Bone marrow (tissue), 2 donors: ENCODE measurements around the gene RAD51B.
"Not testable (repeated sequence)": the region's sequence is repeated elsewhere in the genome, so short reads cannot be mapped to it uniquely, and the experiment has no call there.

Source experiments
- DNase-seq, 2 donors: peaks; one replicate each; lab custom pipeline; 2025; lab: John Stamatoyannopoulos, UW

RAD51B gene

GRCh38 chr14:68749487-68750475 lies 930.2 kb downstream of the RAD51B start:
- no peak for DNase-seq

- no peak for DNase-seq
These were observed 932.9 kb downstream of the RAD51B start for GRCh38 chr14:68752271-68753006.

GRCh38 chr14:68753690-68754089 lies 934.1 kb downstream of the RAD51B start:
- no peak for DNase-seq

GRCh38 chr14:68755016-68755353 lies 935.4 kb downstream of the RAD51B start:
- no peak for DNase-seq

GRCh38 chr14:68756000-68756481 lies 936.5 kb downstream of the RAD51B start:
- DNase-seq, result no peak

GRCh38 chr14:68756734-68757133 lies 937.2 kb downstream of the RAD51B start:
- no peak for DNase-seq

GRCh38 chr14:68757618-68758081 lies 938.1 kb downstream of the RAD51B start:
- peak in 1 of 2 donors; percentile 98 for DNase-seq

- no peak for DNase-seq
These were observed 938.7 kb downstream of the RAD51B start for GRCh38 chr14:68758301-68758700.

GRCh38 chr14:68759017-68759560 lies 939.5 kb downstream of the RAD51B start:
- no peak for DNase-seq

- no peak for DNase-seq
These were observed 940.4 kb downstream of the RAD51B start for GRCh38 chr14:68759937-68760336.

GRCh38 chr14:68760761-68761160 lies 941.2 kb downstream of the RAD51B start:
- no peak for DNase-seq

GRCh38 chr14:68761391-68761790 lies 941.8 kb downstream of the RAD51B start:
- no peak for DNase-seq

DNA sequence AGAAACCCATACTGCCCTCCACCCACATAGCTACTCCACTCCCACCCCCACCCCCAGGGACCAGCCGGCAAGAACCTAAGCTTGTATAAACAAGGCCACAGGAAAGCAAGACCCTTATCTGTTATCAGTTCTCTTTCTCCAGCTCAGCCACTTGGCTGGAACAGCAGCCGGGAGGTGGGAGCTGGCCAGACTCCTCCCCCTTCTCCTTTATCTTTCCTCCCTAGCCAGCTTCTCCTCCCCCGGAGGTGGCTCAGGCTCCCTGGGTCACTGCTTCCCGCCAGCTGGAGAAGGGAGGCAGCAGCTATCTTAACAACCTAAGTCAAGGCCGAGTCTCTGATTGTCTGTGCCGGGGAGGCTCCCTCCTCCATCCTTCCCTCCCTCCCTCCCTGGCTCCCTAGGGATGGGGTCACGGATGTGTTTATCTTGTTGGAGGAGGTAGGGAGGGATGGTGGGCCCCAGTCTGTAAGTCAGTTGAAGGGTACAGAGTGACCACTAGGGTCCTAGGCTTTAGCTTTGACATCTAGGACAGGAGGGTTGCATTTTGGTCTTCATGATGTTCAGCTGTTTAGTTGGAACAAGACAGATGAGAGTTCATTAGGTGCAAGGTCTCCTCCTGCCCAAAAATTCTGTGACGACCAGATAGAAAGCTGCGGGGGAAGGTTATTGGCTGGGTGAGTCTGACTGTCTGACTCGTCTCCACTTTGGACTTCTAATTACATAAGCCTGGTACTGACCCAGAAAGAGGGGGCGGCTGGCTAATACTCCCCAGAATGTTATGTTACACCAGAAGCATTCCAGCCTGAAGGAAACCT lies 943.6 kb downstream of the RAD51B start:
- DNase-seq, result no peak

DNA sequence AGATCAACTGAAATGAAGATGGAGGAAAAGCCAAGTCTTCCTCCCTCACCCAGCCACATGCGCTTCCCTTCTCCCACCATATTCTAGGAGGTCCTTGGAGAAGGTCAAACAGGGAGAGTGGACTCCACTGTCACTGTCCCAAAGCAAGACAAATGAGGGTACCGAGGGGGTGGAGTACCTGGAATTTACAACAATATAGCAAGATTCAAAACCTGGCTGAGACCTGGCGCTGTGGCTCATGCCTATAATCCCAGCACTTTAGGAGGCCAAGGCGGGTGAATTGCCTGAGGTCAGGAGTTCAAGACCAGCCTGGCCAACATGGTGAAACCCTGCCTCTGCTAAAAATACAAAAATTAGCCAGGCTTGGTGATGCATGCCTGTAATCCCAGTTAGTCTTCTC lies 944.3 kb downstream of the RAD51B start:
- not testable (repeated sequence) for DNase-seq

DNA sequence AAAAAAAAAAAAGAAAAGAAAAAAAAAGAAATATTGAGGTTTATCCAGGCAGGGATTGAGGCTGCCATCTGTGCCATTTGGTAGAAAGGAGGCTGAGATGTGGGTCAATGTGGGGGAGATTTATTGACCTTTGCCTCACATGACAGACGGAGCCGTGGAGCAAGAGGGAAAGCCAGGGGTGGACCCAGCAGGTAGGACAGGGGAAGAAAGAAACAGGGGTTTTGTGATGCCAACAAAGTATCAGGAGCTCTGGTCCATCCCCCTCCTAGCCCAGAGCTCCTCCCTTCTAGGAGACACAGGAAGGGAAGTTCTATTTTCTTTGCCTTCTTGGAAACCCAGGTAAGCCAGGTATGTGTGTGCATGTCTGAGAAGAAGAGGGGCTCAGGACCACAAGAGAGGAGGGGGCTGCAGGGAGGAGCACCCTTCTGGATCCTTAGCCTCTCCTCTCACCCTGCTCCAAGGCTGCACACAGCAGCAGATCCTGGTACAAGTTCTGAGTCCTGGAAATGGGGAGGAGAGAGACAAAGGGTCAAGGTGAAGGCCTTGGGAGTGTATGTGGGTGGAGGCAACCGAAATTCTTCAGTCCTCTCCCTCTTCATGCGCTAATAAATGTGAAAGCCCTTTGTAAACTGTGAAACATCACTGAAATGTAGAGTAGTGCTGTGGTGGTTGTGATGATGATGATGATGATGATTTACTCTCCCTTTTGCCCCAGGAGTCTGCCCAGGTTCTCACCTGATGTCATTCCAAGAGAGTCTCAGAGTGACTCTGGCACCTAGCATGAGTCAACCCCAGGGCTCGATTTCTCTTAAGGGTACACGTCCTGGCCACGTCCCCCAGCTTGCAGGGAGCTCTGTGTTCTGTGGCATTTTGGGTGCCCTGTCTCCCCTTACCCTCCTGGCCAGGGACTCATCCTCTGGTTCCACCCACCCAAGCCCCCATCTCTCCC lies 947.0 kb downstream of the RAD51B start:
- no peak for DNase-seq

DNA sequence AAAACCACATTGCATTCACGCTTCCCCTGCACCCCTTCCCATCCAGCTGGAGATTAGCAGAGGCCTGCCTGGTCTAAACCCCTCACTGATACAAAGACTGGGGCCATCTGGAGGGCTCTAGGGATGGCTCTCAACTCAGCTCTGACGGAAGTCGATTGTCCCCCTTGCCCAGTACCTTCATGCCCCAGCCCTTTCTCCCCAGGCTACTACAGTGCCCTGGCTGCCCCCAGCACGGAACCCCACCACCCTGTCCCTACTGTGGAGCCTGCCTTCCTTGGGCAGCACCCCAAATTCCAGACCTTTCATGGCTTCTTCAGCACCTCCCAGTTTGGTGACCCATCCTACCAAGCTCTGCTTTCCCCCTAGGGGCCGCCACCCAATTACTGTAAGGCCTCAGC lies 947.7 kb downstream of the RAD51B start:
- no peak for DNase-seq

- DNase-seq, result no peak
These were observed 948.7 kb downstream of the RAD51B start for GRCh38 chr14:68768316-68768715.

GRCh38 chr14:68770051-68770450 lies 950.5 kb downstream of the RAD51B start:
- DNase-seq, result no peak

GRCh38 chr14:68770553-68771286 lies 951.1 kb downstream of the RAD51B start:
- DNase-seq, result no peak

- peak in 1 of 2 donors; percentile 36 for DNase-seq
These were observed 952.1 kb downstream of the RAD51B start for GRCh38 chr14:68771631-68772030.
